GM21619 (cell line): ENCODE data around the gene HMGCS1.
A peak's percentile ranks its signal among the peaks of the same experiment; 100 is the strongest.
"Not testable (repeated sequence)": the region's sequence is repeated elsewhere in the genome, so short reads cannot be mapped to it uniquely, and the experiment has no call there.

ENCODE experiments used
- ATAC-seq: cut with Tn5 transposase; IDR thresholded peaks from one replicate; pipeline ENCODE4 v1.9.1; 2021; ENCODE audit not compliant: unreplicated experiment

The HMGCS1 gene

GRCh38 chr5:43313035-43313853 is at the start of gene HMGCS1:
Gene HMGCS1, minus strand, starts transcription at chr5:43313412. Its CDS starts 14,447 bp downstream, at chr5:43298965.
- peak; percentile 93 for ATAC-seq

GRCh38 chr5:43358726-43359125 is 45.5 kb upstream of the HMGCS1 start:
- no peak for ATAC-seq

- ATAC-seq = no peak
Measured at GRCh38 chr5:43358301-43358700, 45.1 kb upstream of the HMGCS1 start.

GRCh38 chr5:43357878-43358281 is 44.7 kb upstream of the HMGCS1 start:
- ATAC-seq = no peak

GRCh38 chr5:43357067-43357466 is 43.9 kb upstream of the HMGCS1 start:
- no peak for ATAC-seq

- ATAC-seq = no peak
Measured at GRCh38 chr5:43354774-43355173, 41.6 kb upstream of the HMGCS1 start.

- no peak for ATAC-seq
Measured at GRCh38 chr5:43353668-43354067, 40.5 kb upstream of the HMGCS1 start.

- ATAC-seq = no peak
Measured at GRCh38 chr5:43352915-43353314, 39.7 kb upstream of the HMGCS1 start.

- no peak for ATAC-seq
Measured at GRCh38 chr5:43352131-43352530, 38.9 kb upstream of the HMGCS1 start.

GRCh38 chr5:43348861-43349363 is 35.7 kb upstream of the HMGCS1 start:
- no peak for ATAC-seq

- ATAC-seq = no peak
Measured at GRCh38 chr5:43348207-43348606, 35.0 kb upstream of the HMGCS1 start.

- no peak for ATAC-seq
Measured at GRCh38 chr5:43338862-43339261, 25.6 kb upstream of the HMGCS1 start.

- ATAC-seq = no peak
Measured at GRCh38 chr5:43336159-43336558, 22.9 kb upstream of the HMGCS1 start.

- ATAC-seq = no peak
Measured at GRCh38 chr5:43335681-43336080, 22.5 kb upstream of the HMGCS1 start.

GRCh38 chr5:43332401-43332800 is 19.2 kb upstream of the HMGCS1 start:
- ATAC-seq = no peak

GRCh38 chr5:43325624-43326023 is 12.4 kb upstream of the HMGCS1 start:
- ATAC-seq = not testable (repeated sequence)

- ATAC-seq = not testable (repeated sequence)
Measured at GRCh38 chr5:43323488-43323887, 10.3 kb upstream of the HMGCS1 start.

GRCh38 chr5:43320846-43321245 is 7.6 kb upstream of the HMGCS1 start:
- no peak for ATAC-seq

GRCh38 chr5:43316421-43316820 is 3.2 kb upstream of the HMGCS1 start:
- ATAC-seq = no peak

GRCh38 chr5:43315682-43316081 is 2.5 kb upstream of the HMGCS1 start:
- ATAC-seq = no peak

GRCh38 chr5:43315263-43315662 is 2.1 kb upstream of the HMGCS1 start:
- ATAC-seq = no peak

GRCh38 chr5:43314724-43315123 is 1.5 kb upstream of the HMGCS1 start:
- ATAC-seq = no peak
